ENCODE data around the gene SDR42E1. TPM values are rescaled to one million over a fixed set of nuclear protein-coding genes. Genes with fewer than 3 reads are reported as not detected.

The SDR42E1 gene
- 10 to 100 TPM in 1 of 2 donors, 1 to 10 TPM in 1; 7.9 to 14.4 TPM for total RNA-seq
- long read RNA-seq, full-length matches to known transcripts = 12 of 16 reads
- long read RNA-seq, partial matches to known transcripts = 1 of 16 reads
- long read RNA-seq, other reads (novel, unspliced or antisense) = 3 of 16 reads

- DNase-seq (peak; percentile 75 to 85), ATAC-seq (peak; percentile 99)
Observed at GRCh38 chr16:82011199-82011641, at the start of gene SDR42E1. Gene SDR42E1, minus strand, starts transcription at chr16:82011470. Its CDS starts 10,612 bp downstream, at chr16:82000858.

GRCh38 chr16:82059983-82060421 is 48.7 kb upstream of the SDR42E1 start:
- DNase-seq = peak in 1 of 2 donors; percentile 36
- intact Hi-C loops (cut with DNase I, micrococcal nuclease) = no loop called here
- peak; percentile 92 for ATAC-seq

More at GRCh38 chr16:82011199-82011641, at the start of gene SDR42E1:
- intact Hi-C loops (cut with DNase I, micrococcal nuclease) = no loop called here

GRCh38 chr16:82059161-82059982 is 48.1 kb upstream of the SDR42E1 start:
- intact Hi-C loops (cut with DNase I, micrococcal nuclease) = no loop called here
- DNase-seq (no peak), ATAC-seq (no peak)

- ATAC-seq (no peak), DNase-seq (no peak)
- intact Hi-C loops (cut with DNase I, micrococcal nuclease) = no loop called here
Observed at GRCh38 chr16:82056550-82056896, 45.3 kb upstream of the SDR42E1 start.

- no peak for DNase-seq
- intact Hi-C loops (cut with DNase I, micrococcal nuclease) = no loop called here
- ATAC-seq = no peak
Observed at GRCh38 chr16:82055728-82056549, 44.7 kb upstream of the SDR42E1 start.

- ATAC-seq (no peak), DNase-seq (no peak)
- intact Hi-C loops (cut with DNase I, micrococcal nuclease) = no loop called here
Observed at GRCh38 chr16:82055117-82055516, 43.8 kb upstream of the SDR42E1 start.

- ATAC-seq (peak; percentile 16), DNase-seq (no peak)
- intact Hi-C loops (cut with DNase I, micrococcal nuclease) = no loop called here
Observed at GRCh38 chr16:82051656-82052055, 40.4 kb upstream of the SDR42E1 start.

- peak; percentile 86 for ATAC-seq
- intact Hi-C loops (cut with DNase I, micrococcal nuclease) = no loop called here
- DNase-seq = no peak
Observed at GRCh38 chr16:82050909-82051357, 39.7 kb upstream of the SDR42E1 start.

GRCh38 chr16:82050506-82050905 is 39.2 kb upstream of the SDR42E1 start:
- ATAC-seq (peak; percentile 29), DNase-seq (no peak)
- intact Hi-C loops (cut with DNase I, micrococcal nuclease) = no loop called here

- DNase-seq (no peak), ATAC-seq (peak; percentile 14)
- intact Hi-C loops (cut with DNase I, micrococcal nuclease) = no loop called here
Observed at GRCh38 chr16:82049484-82049883, 38.2 kb upstream of the SDR42E1 start.

- ATAC-seq (no peak), DNase-seq (no peak)
- intact Hi-C loops (cut with DNase I, micrococcal nuclease) = no loop called here
Observed at GRCh38 chr16:82047787-82048186, 36.5 kb upstream of the SDR42E1 start.

- ATAC-seq = no peak
- DNase-seq = no peak
- intact Hi-C loops (cut with DNase I, micrococcal nuclease) = no loop called here
Observed at GRCh38 chr16:82047374-82047773, 36.1 kb upstream of the SDR42E1 start.

GRCh38 chr16:82046941-82047340 is 35.7 kb upstream of the SDR42E1 start:
- no peak for ATAC-seq
- intact Hi-C loops (cut with DNase I, micrococcal nuclease) = no loop called here
- DNase-seq = no peak

- DNase-seq (no peak), ATAC-seq (no peak)
- intact Hi-C loops (cut with DNase I, micrococcal nuclease) = no loop called here
Observed at GRCh38 chr16:82046541-82046940, 35.3 kb upstream of the SDR42E1 start.

GRCh38 chr16:82045465-82045864 is 34.2 kb upstream of the SDR42E1 start:
- intact Hi-C loops (cut with DNase I, micrococcal nuclease) = no loop called here
- DNase-seq (no peak), ATAC-seq (no peak)

GRCh38 chr16:82044585-82044911 is 33.3 kb upstream of the SDR42E1 start:
- DNase-seq (no peak), ATAC-seq (no peak)
- intact Hi-C loops (cut with DNase I, micrococcal nuclease) = no loop called here

GRCh38 chr16:82043680-82044584 is 32.7 kb upstream of the SDR42E1 start:
- DNase-seq (no peak), ATAC-seq (no peak)
- intact Hi-C loops (cut with DNase I, micrococcal nuclease) = no loop called here

- ATAC-seq (no peak), DNase-seq (no peak)
- intact Hi-C loops (cut with DNase I, micrococcal nuclease) = no loop called here
Observed at GRCh38 chr16:82042846-82043245, 31.6 kb upstream of the SDR42E1 start.

- peak; percentile 56 for ATAC-seq
- intact Hi-C loops (cut with DNase I, micrococcal nuclease) = no loop called here
- DNase-seq = no peak
Observed at GRCh38 chr16:82042144-82042543, 30.9 kb upstream of the SDR42E1 start.

Data from left colon (tissue), 2 donors.